H9 (cell line): ENCODE measurements around the gene RARA. TPM values are rescaled to one million over a fixed set of nuclear protein-coding genes. Genes with fewer than 3 reads are reported as not detected.

Experiments used
- DNase-seq: peaks from one replicate; pipeline ENCODE4 v3.0.0-alpha.2; 2017
- H2AFZ ChIP-seq: one replicate; pipeline ENCODE4 v1.6.1; 2013; ENCODE audit warnings: mild to moderate bottlenecking, low read length, control low read depth, moderate library complexity
- H2AK5ac ChIP-seq: 2 replicates; pipeline ENCODE4 v1.6.1; 2013; ENCODE audit warnings: low read length, control low read depth, mixed read lengths; ENCODE audit not compliant: insufficient read length
- H2BK120ac ChIP-seq: one replicate; pipeline ENCODE4 v1.6.1; 2013; ENCODE audit warnings: low read depth, mild to moderate bottlenecking, low read length, control low read depth, inconsistent platforms; ENCODE audit not compliant: poor library complexity, severe bottlenecking
- H2BK12ac ChIP-seq: 2 replicates; pipeline ENCODE4 v1.6.1; 2013; ENCODE audit warnings: low read length, control low read depth, mixed read lengths, low read depth; ENCODE audit not compliant: insufficient read length
- H2BK15ac ChIP-seq: 2 replicates; pipeline ENCODE4 v1.6.1; 2013; ENCODE audit warnings: low read depth, low read length, control low read depth
- H2BK20ac ChIP-seq: one replicate; pipeline ENCODE4 v1.6.1; 2013; ENCODE audit warnings: low read depth, mild to moderate bottlenecking, low read length, control low read depth, inconsistent platforms; ENCODE audit not compliant: poor library complexity, severe bottlenecking
- H2BK5ac ChIP-seq: 2 replicates; pipeline ENCODE4 v1.6.1; 2013; ENCODE audit warnings: low read length, control low read depth, mixed read lengths; ENCODE audit not compliant: insufficient read length
- H3K14ac ChIP-seq: 2 replicates; pipeline ENCODE4 v1.6.1; 2013; ENCODE audit warnings: low read length, control low read depth; ENCODE audit not compliant: insufficient read depth
- H3K18ac ChIP-seq: 2 replicates; pipeline ENCODE4 v1.6.1; 2013; ENCODE audit warnings: low read depth, mild to moderate bottlenecking, mixed read lengths, low read length, control low read depth; ENCODE audit not compliant: insufficient read length
- H3K23ac ChIP-seq: 2 replicates; pipeline ENCODE4 v1.6.1; 2013; ENCODE audit warnings: low read length, control low read depth, mixed read lengths, low read depth; ENCODE audit not compliant: insufficient read length
- H3K23me2 ChIP-seq: 2 replicates; pipeline ENCODE4 v1.6.1; 2013; ENCODE audit warnings: low read depth, mild to moderate bottlenecking, mixed read lengths, low read length, control low read depth; ENCODE audit not compliant: insufficient read length, poor library complexity, severe bottlenecking
- H3K27ac ChIP-seq: 2 replicates; pipeline ENCODE4 v1.5.1; 2013; ENCODE audit warnings: low read length, control low read depth, mixed read lengths, low read depth; ENCODE audit not compliant: insufficient read length
- H3K27me3 ChIP-seq: 2 replicates; pipeline ENCODE4 v1.6.1; 2013; ENCODE audit warnings: low read length, control low read depth, inconsistent platforms; ENCODE audit not compliant: insufficient read depth
- H3K4ac ChIP-seq: 2 replicates; pipeline ENCODE4 v1.6.1; 2013; ENCODE audit warnings: low read depth, mild to moderate bottlenecking, control low read depth, inconsistent platforms, low read length, moderate library complexity
- H3K4me1 ChIP-seq: 2 replicates; pipeline ENCODE4 v1.6.1; 2013; ENCODE audit warnings: low read length, control low read depth, inconsistent platforms; ENCODE audit not compliant: insufficient read depth
- H3K4me2 ChIP-seq: 2 replicates; pipeline ENCODE4 v1.6.1; 2013; ENCODE audit warnings: low read length, control low read depth, mixed read lengths; ENCODE audit not compliant: insufficient read length, insufficient read depth
- H3K56ac ChIP-seq: 2 replicates; pipeline ENCODE4 v1.6.1; 2013; ENCODE audit warnings: low read depth, mild to moderate bottlenecking, mixed read lengths, low read length, control low read depth; ENCODE audit not compliant: insufficient read length
- H3K79me1 ChIP-seq: 2 replicates; pipeline ENCODE4 v1.6.1; 2013; ENCODE audit warnings: low read depth, mild to moderate bottlenecking, moderate library complexity, low read length, control low read depth, inconsistent platforms; ENCODE audit not compliant: insufficient read depth, poor library complexity, severe bottlenecking
- H3K79me2 ChIP-seq: 2 replicates; pipeline ENCODE4 v1.6.1; 2013; ENCODE audit warnings: low read length, control low read depth, inconsistent platforms; ENCODE audit not compliant: insufficient read depth
- H3K9ac ChIP-seq: 2 replicates; pipeline ENCODE4 v1.6.1; 2013; ENCODE audit warnings: low read length, control low read depth, mixed read lengths; ENCODE audit not compliant: insufficient read length; ENCODE audit errors: extremely low read depth
- H3K9me3 ChIP-seq: one replicate; pipeline ENCODE4 v1.6.1; 2013; ENCODE audit warnings: low read depth, low read length, inconsistent platforms; ENCODE audit not compliant: control insufficient read depth
- H3T11ph ChIP-seq: one replicate; pipeline ENCODE4 v1.6.1; 2013; ENCODE audit warnings: mild to moderate bottlenecking, low read length, control low read depth, inconsistent platforms
- H4K20me1 ChIP-seq: one replicate; pipeline ENCODE4 v1.6.1; 2013; ENCODE audit not compliant: control insufficient read depth, insufficient read length, insufficient read depth
- H4K5ac ChIP-seq: 2 replicates; pipeline ENCODE4 v1.6.1; 2013; ENCODE audit warnings: low read depth, mild to moderate bottlenecking, mixed read lengths, low read length, control low read depth; ENCODE audit not compliant: insufficient read length
- H4K8ac ChIP-seq: replicated peaks from 2 replicates; pipeline ENCODE4 v1.6.1; 2013; ENCODE audit warnings: low read length, control low read depth, mixed read lengths, low read depth; ENCODE audit not compliant: insufficient read length
- H4K91ac ChIP-seq: 2 replicates; pipeline ENCODE4 v1.6.1; 2013; ENCODE audit warnings: low read depth, mild to moderate bottlenecking, moderate library complexity, mixed read lengths, low read length, control low read depth; ENCODE audit not compliant: insufficient read length
- H3K27ac Mint-ChIP-seq, 3 experiments: 2 replicates in 2 of 3; 3 replicates in 1 of 3; pipeline ENCODE4 v1.8.0; 2020 to 2021; ENCODE audit warnings: mixed read lengths in 3 of 3, mild to moderate bottlenecking in 1 of 3, moderate library complexity in 1 of 3
- H3K27me3 Mint-ChIP-seq: 2 replicates; pipeline ENCODE4 v1.8.0; 2021; ENCODE audit warnings: low read depth, mild to moderate bottlenecking, moderate library complexity, mixed read lengths
- H3K36me3 Mint-ChIP-seq, 3 experiments: 2 replicates in 2 of 3; 3 replicates in 1 of 3; pipeline ENCODE4 v1.8.0; 2020 to 2021; ENCODE audit warnings: low read depth in 3 of 3, mixed read lengths in 3 of 3; ENCODE audit not compliant: insufficient read depth in 1 of 3
- H3K4me1 Mint-ChIP-seq, 2 experiments: 2 replicates each; pipeline ENCODE4 v1.8.0; 2020; ENCODE audit warnings: mixed read lengths in 2 of 2
- H3K4me3 Mint-ChIP-seq, 2 experiments: 2 replicates in 1 of 2; 3 replicates in 1 of 2; pipeline ENCODE4 v1.8.0; 2020 to 2021; ENCODE audit warnings: mild to moderate bottlenecking in 2 of 2, mixed read lengths in 2 of 2, moderate library complexity in 1 of 2
- H3K9me3 Mint-ChIP-seq, 2 experiments: 2 replicates in 1 of 2; 3 replicates in 1 of 2; pipeline ENCODE4 v1.8.0; 2020; ENCODE audit warnings: mild to moderate bottlenecking in 2 of 2, mixed read lengths in 2 of 2, moderate library complexity in 1 of 2
- CTCF ChIP-seq: fragments of 200-600 bp; sonication (generic); conservative IDR thresholded peaks from 3 replicates; pipeline ENCODE4 v1.8.0; 2021; ENCODE audit warnings: antibody characterized with exemption, mild to moderate bottlenecking
- WGBS: extraction: QIAGEN DNeasy Blood & Tissue Kit; methylation state at CpG from one replicate; pipeline ENCODE4 v1.1.7; 2013; ENCODE audit warnings: missing lambda C conversion rate, low lambda C conversion rate, mixed read lengths; ENCODE audit not compliant: insufficient read length; ENCODE audit errors: extremely low coverage; 5-methylcytosine and 5-hydroxymethylcytosine counted together
- total RNA-seq: library from RNA; stranded (reverse); gene quantifications from 2 replicates; pipeline ENCODE4 v1.2.1, GENCODE V29; 2021

RARA gene
- total RNA-seq, 1 experiment from 2014 or later: 17.6 TPM

GRCh38 chr17:40322358-40323315 lies 13.7 kb downstream of the RARA start:
- no peak overlapping the region for H3K4me2 ChIP-seq
- peaks cover 3% of the 10 kb centered on the region; the same call in 1 of the 2 replicates for H3K79me2 ChIP-seq
- no peak overlapping the region for H2BK20ac ChIP-seq
- 0 out of 2 replicates have a peak overlapping the region, but pooled peaks have one; percentile 3 for H3K4ac ChIP-seq
- H4K8ac ChIP-seq: no peak overlapping the region
- Mint-ChIP-seq H3K9me3 (no peaks in the 10 kb centered on the region), H3K27me3 (peaks cover 37% of the 10 kb centered on the region), H3K4me3 (peak overlapping the region in 1 of 2 experiments; percentile 42; a peak in 1 of 5 replicates), H3K27ac (peak overlapping the region in 1 of 3 experiments; percentile 87; a peak in 2 of 7 replicates), H3K36me3 (no peaks in the 10 kb centered on the region), H3K4me1 (peaks cover 39 to 56% of the 10 kb centered on the region in 2 experiments)
- H3T11ph ChIP-seq: no peak overlapping the region
- no peak overlapping the region for H2BK120ac ChIP-seq
- H3K27ac ChIP-seq: no peak overlapping the region
- peak overlapping the region; percentile 15 for H4K91ac ChIP-seq
- H3K23ac ChIP-seq: no peak overlapping the region
- no peak overlapping the region for H2BK5ac ChIP-seq
- no peak overlapping the region for H2AFZ ChIP-seq
- peaks cover 5% of the 10 kb centered on the region; the same call in 1 of the 2 replicates for H3K27me3 ChIP-seq
- H3K56ac ChIP-seq: no peak overlapping the region
- H2BK15ac ChIP-seq: no peak overlapping the region
- WGBS: no CpG with 5 or more reads among the region's 19 CpGs
- peak overlapping the region; percentile 33; the same call in 1 of the 2 replicates for H3K14ac ChIP-seq
- DNase-seq: peak; percentile 65
- H4K5ac ChIP-seq: no peak overlapping the region
- H3K9me3 ChIP-seq: no peaks in the 10 kb centered on the region
- peaks cover 5% of the 10 kb centered on the region; the same call in 1 of the 2 replicates for H3K4me1 ChIP-seq
- H4K20me1 ChIP-seq: no peaks in the 10 kb centered on the region
- no peak for TF ChIP-seq CTCF
- peak overlapping the region; percentile 23 for H3K18ac ChIP-seq
- H2BK12ac ChIP-seq: no peak overlapping the region
- no peak overlapping the region for H2AK5ac ChIP-seq
- no peaks in the 10 kb centered on the region for H3K79me1 ChIP-seq
- no peak overlapping the region for H3K9ac ChIP-seq
- peaks cover 11% of the 10 kb centered on the region for H3K23me2 ChIP-seq
